Kidney (tissue), 14 donors: ENCODE measurements around the gene DCHS1. TPM values are rescaled to one million over a fixed set of nuclear protein-coding genes. Genes with fewer than 3 reads are reported as not detected.
A peak's percentile ranks its signal among the peaks of the same experiment; 100 is the strongest.

Source experiments
- DNase-seq, 5 donors: peaks; one replicate each; pipeline ENCODE4 v3.0.0-alpha.2; 2013 to 2020
- FAIRE-seq: peaks from 2 replicates; lab custom pipeline; 2012; peaks lifted over from hg19 to GRCh38; lab: Jason Lieb, UNC
- H3K27ac ChIP-seq, 2 donors: one replicate each; pipeline ENCODE4 v1.7.0; 2013; ENCODE audit warnings: low read depth in 2 of 2, low read length in 2 of 2, inconsistent platforms in 1 of 2
- H3K27me3 ChIP-seq: one replicate; pipeline ENCODE4 v1.7.1; 2013; ENCODE audit warnings: low read length, inconsistent platforms; ENCODE audit not compliant: control insufficient read depth, insufficient read depth
- H3K36me3 ChIP-seq, 3 donors: one replicate each; pipeline versions ENCODE4 v1.7.0 to v1.7.1; 2013; ENCODE audit warnings: low read length in 3 of 3, control low read depth in 1 of 3, inconsistent platforms in 1 of 3; ENCODE audit not compliant: insufficient read depth in 3 of 3, control insufficient read depth in 2 of 3
- H3K4me1 ChIP-seq, 3 donors: one replicate each; pipeline versions ENCODE4 v1.7.0 to v1.7.1; 2013; ENCODE audit warnings: low read length in 3 of 3, inconsistent platforms in 1 of 3, low read depth in 1 of 3; ENCODE audit not compliant: control insufficient read depth in 2 of 3, insufficient read depth in 2 of 3
- H3K4me3 ChIP-seq, 3 donors: one replicate each; pipeline versions ENCODE4 v1.7.0 to v1.8.1; 2013; ENCODE audit warnings: low read length in 3 of 3, control low read depth in 1 of 3, inconsistent platforms in 1 of 3
- H3K9ac ChIP-seq, 3 donors: one replicate each; pipeline versions ENCODE4 v1.7.0 to v1.7.1; 2013; ENCODE audit warnings: low read length in 3 of 3, control low read depth in 1 of 3, inconsistent platforms in 1 of 3
- H3K9me3 ChIP-seq, 3 donors: one replicate each; pipeline versions ENCODE4 v1.7.0 to v1.7.1; 2013; ENCODE audit warnings: low read length in 3 of 3, control low read depth in 1 of 3, inconsistent platforms in 1 of 3; ENCODE audit not compliant: control insufficient read depth in 2 of 3, insufficient read depth in 1 of 3
- CTCF ChIP-seq: IDR thresholded peaks from 3 replicates; pipeline ENCODE4 v1.5.1; 2012; ENCODE audit warnings: mild to moderate bottlenecking, moderate library complexity, borderline replicate concordance; ENCODE audit not compliant: insufficient read depth; ENCODE audit errors: extremely low read depth
- intact Hi-C: fragments of 100-400 bp; cut with DNase I; formaldehyde crosslinking; loops from one replicate; pipeline ENCODE4 v1.11.1; 2022
- polyA plus RNA-seq: library from polyadenylated mRNA; stranded (reverse); fragments of 350-450 nt; fragmentation: Illumina TruSeq; extraction: RNeasy Lipid Tissue Mini Kit (QIAGEN cat#74804); gene quantifications from one replicate; pipeline ENCODE4 v1.2.3, GENCODE V29; 2014; ENCODE audit warnings: low read depth, low replicate concordance; ENCODE audit not compliant: insufficient read depth
- total RNA-seq: library from RNA; stranded (reverse); fragmentation: NEBNext Ultra II Directional; extraction: Animal tissue kit (Norgen Biotek cat#: 25700); gene quantifications from one replicate; pipeline ENCODE4 v1.2.1, GENCODE V29; 2021
- donor health status: control.
- donor health status: control.
- donor health status: control.
- donor health status: control.
- donor health status: control.
- donor health status: DM: yes; HTN: yes; CAD: no.
- donor health status: Normal renal cell carcinoma (clear cell type).

DCHS1 gene
- total and polyA plus RNA-seq, 2 donors from 2014 or later, result 2.4 to 17.0 TPM

GRCh38 chr11:6571434-6572008 lies 84.1 kb downstream of the DCHS1 start:
- Histone ChIP-seq H3K36me3 (no peaks in the 10 kb centered on the region), H3K4me1 (peaks cover 0 to 10% (median 0%) of the 10 kb centered on the region in 3 donors), H3K27ac (no peak overlapping the region), H3K9ac (no peak overlapping the region), H3K4me3 (peak overlapping the region in 1 of 3 donors; percentile 36), H3K9me3 (no peaks in the 10 kb centered on the region), H3K27me3 (no peaks in the 10 kb centered on the region)
- intact Hi-C loops, result no loop called here
- DNase-seq (peak in 2 of 5 donors; percentile 18 to 61), FAIRE-seq (no peak)
- TF ChIP-seq CTCF, result no peak

Other genes starting within 250 kb of the DCHS1 start
- 43.7 TPM for gene APBB1, start 236.7 kb downstream of the DCHS1 start, total RNA-seq
- gene APBB1, start 236.7 kb downstream of the DCHS1 start, polyA plus RNA-seq, result 67.2 TPM
- gene HPX, start 214.8 kb downstream of the DCHS1 start, total RNA-seq, result 1.3 TPM
- 0.88 TPM for gene HPX, start 214.8 kb downstream of the DCHS1 start, polyA plus RNA-seq
- gene TRIM3, start 181.9 kb downstream of the DCHS1 start, total RNA-seq, result 20.8 TPM
- gene TRIM3, start 181.9 kb downstream of the DCHS1 start, polyA plus RNA-seq, result 10.8 TPM
- gene ARFIP2, start 174.5 kb downstream of the DCHS1 start, total RNA-seq, result 45.6 TPM
- 62.3 TPM for gene ARFIP2, start 174.5 kb downstream of the DCHS1 start, polyA plus RNA-seq
- gene TIMM10B, start 174.3 kb downstream of the DCHS1 start, total RNA-seq, result 44.7 TPM
- gene TIMM10B, start 174.3 kb downstream of the DCHS1 start, polyA plus RNA-seq, result 34.6 TPM
- 10.1 TPM for gene DNHD1, start 158.5 kb downstream of the DCHS1 start, total RNA-seq
- gene DNHD1, start 158.5 kb downstream of the DCHS1 start, polyA plus RNA-seq, result 3.5 TPM
- gene RRP8, start 52.2 kb downstream of the DCHS1 start, total RNA-seq, result 23.4 TPM
- gene RRP8, start 52.2 kb downstream of the DCHS1 start, polyA plus RNA-seq, result 29.8 TPM
- gene ILK, start 52.0 kb downstream of the DCHS1 start, total RNA-seq, result 170 TPM
- gene ILK, start 52.0 kb downstream of the DCHS1 start, polyA plus RNA-seq, result 149 TPM
- gene TAF10, start 43.6 kb downstream of the DCHS1 start, total RNA-seq, result 136 TPM
- 250 TPM for gene TAF10, start 43.6 kb downstream of the DCHS1 start, polyA plus RNA-seq
- gene TPP1, start 36.4 kb downstream of the DCHS1 start, total RNA-seq, result 84.2 TPM
- gene TPP1, start 36.4 kb downstream of the DCHS1 start, polyA plus RNA-seq, result 115 TPM
- 44.0 TPM for gene MRPL17, start 27.5 kb upstream of the DCHS1 start, total RNA-seq
- gene MRPL17, start 27.5 kb upstream of the DCHS1 start, polyA plus RNA-seq, result 121 TPM
- 0.19 TPM for gene OR2AG2, start 116.2 kb upstream of the DCHS1 start, total RNA-seq
- gene OR2AG2, start 116.2 kb upstream of the DCHS1 start, polyA plus RNA-seq, result not detected
- gene OR2AG1, start 127.2 kb upstream of the DCHS1 start, total RNA-seq, result not detected
- gene OR2AG1, start 127.2 kb upstream of the DCHS1 start, polyA plus RNA-seq, result not detected
- gene OR6A2, start 143.9 kb upstream of the DCHS1 start, total RNA-seq, result 0.25 TPM
- not detected for gene OR6A2, start 143.9 kb upstream of the DCHS1 start, polyA plus RNA-seq
- not detected for gene OR10A5, start 189.9 kb upstream of the DCHS1 start, total RNA-seq
- not detected for gene OR10A5, start 189.9 kb upstream of the DCHS1 start, polyA plus RNA-seq
- gene OR10A2, start 207.2 kb upstream of the DCHS1 start, total RNA-seq, result not detected
- not detected for gene OR10A2, start 207.2 kb upstream of the DCHS1 start, polyA plus RNA-seq
- not detected for gene OR10A4, start 220.8 kb upstream of the DCHS1 start, total RNA-seq
- not detected for gene OR10A4, start 220.8 kb upstream of the DCHS1 start, polyA plus RNA-seq
- gene OR2D2, start 236.7 kb upstream of the DCHS1 start, total RNA-seq, result 0.60 TPM
- gene OR2D2, start 236.7 kb upstream of the DCHS1 start, polyA plus RNA-seq, result not detected